HS-5 (cell line): ENCODE measurements around the gene CNTN4.
"Not testable (repeated sequence)": the region's sequence is repeated elsewhere in the genome, so short reads cannot be mapped to it uniquely, and the experiment has no call there.

Experiments used
- DNase-seq: peaks from one replicate; pipeline ENCODE4 v3.0.0-alpha.2; 2012; ENCODE audit warnings: low read depth

The CNTN4 gene

DNA sequence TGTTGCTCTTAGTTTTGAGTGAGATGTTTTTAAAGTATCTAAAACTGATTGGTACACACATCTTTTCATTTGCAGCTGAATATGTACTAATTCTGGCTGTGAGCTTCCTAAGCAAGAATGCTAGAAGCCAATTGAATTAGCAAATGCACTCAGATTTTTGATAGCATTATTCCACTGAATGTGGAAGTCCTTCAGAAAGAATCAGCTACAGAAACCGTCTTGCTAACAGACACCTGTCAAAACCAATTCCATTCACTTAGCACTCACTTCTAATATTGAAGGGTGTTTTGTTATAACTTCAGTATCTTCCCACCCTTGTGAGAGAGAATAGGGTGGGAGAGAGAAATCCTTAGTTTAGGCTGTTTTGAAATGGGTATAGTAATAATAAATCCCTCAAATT is 693.8 kb downstream of the CNTN4 start:
- DNase-seq = no peak

DNA sequence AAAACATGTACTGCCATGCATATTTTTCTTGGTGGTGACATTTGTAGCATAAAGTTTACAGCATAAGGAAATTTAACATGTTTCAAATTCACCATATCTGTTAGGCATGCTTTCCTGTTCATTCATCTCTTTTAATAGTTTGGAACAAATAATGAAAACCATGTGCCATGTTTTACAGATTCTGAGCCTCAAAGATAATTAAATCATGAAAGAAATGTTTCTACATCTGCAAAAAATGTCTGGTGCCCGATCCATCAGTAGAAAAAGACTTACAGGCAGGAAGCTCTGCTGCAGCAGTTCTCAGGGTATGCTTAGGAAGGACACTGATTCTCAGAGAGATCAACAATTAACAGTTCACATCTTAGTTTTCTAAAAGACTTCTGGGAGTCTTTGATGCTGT is 695.3 kb downstream of the CNTN4 start:
- no peak for DNase-seq

- DNase-seq = no peak
Observed at GRCh38 chr3:2802429-2802828, 703.8 kb downstream of the CNTN4 start.

- DNase-seq = no peak
Observed at GRCh38 chr3:2807514-2807913, 708.8 kb downstream of the CNTN4 start.

DNA sequence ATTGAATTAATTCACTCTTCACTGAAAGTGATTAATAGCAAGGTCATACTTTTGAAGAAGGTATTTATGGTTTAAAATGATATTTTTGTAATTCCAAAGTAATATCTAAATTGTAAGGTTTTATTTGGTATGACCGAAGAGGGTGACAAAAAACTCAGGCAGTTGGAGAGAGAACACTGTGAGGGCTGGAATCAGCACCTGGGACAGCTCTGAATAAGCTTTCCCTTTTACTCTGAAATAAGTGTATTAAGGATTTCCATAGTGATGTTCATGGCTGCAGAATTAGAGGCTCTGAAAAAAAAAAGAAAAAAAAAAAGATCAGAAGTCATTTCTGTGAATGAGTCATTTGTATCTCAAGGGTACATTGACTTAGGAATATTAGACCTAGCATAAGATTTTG is 712.1 kb downstream of the CNTN4 start:
- DNase-seq = no peak

DNA sequence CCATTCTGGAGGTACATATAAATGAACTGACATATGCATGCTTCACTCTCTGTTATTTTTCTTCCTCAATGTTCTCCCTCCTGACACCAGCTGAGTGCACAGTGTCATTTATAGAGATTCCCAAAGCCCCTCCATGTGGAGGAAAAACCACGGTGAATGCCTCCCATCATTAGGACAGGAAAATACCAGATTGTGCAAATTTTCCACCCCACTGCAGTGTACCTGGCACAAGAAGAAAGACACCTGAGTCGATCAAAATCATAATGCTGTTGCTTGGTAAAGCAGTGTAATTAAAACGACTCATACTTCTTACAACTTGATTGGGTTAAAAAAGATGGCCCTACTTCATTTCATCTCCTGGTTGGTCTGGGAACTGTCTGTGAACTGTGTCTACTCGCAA is 720.9 kb downstream of the CNTN4 start:
- no peak for DNase-seq

- DNase-seq = not testable (repeated sequence)
Observed at GRCh38 chr3:2820982-2821381, 722.3 kb downstream of the CNTN4 start.

GRCh38 chr3:2822611-2823010 is 723.9 kb downstream of the CNTN4 start:
- no peak for DNase-seq

DNA sequence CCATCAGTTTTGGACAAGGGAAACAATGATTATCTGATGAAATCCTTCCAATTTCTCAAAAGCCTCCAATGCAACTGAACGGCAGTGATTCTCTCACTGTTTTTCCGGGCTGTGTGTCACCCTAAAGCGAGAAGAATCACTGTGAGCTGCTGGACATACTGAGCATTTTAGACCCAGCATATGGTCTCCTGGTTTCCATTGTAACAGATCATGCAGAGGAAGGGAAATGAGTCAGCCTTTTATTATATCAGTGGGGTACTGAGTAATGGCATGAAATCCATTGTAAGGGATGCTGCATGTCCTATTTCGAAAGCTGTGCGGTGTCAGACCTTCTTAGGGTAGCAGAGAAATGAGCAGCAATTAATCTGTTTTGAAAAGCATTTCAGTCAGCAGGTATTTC is 724.4 kb downstream of the CNTN4 start:
- DNase-seq = no peak

DNA sequence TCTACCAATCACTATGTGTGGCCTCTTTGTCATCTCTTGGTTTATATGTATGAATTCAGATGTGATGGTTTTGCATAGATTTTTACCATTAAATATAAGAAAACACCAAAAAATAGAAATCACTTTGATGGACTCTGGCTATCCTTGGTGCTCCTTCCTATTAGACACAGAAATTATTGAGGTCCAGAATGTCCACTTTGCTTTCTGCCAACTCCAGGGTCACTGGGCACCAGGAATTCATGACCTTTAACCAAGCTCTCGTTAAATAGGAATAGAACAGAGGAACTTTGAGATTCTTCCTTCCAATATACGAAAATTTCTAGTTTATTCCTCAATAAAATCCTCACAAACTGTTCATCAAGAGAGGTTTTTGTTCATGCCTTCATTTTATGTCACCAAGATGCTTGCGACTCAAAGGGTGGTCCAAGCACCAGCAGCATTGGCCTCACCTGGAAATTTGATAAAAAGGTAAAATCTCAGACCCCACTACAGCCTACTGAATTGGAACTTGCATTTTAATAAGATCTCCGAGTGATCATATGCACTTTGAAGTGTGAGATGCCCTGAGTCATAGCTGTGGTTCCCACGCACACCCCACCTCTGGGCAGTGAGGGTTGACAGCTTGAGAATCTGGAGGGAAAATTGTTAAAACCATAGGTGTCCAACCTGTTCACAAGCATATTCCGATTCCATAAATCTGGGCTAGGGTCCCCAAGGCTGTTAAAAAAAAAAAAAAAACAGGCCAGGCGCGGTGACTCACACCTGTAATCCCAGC is 725.0 kb downstream of the CNTN4 start:
- no peak for DNase-seq

DNA sequence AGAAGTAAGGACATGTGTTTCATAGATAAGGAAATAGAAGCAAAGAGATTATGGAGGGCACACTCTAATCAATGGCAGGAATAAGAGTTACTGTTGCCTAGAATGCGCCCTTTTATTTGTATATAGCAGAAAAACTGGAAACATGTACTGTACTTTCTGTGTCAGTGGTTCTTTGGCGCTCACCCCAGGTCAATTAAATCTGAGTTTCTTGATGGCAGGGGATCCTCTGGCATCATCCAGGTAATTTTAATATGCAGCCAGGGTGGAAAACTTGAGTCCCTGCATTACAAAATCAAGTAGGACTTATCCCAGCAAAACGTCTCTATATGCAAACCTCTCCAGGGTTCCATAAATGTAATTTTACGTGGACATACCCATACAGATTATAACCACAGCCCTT is 727.4 kb downstream of the CNTN4 start:
- DNase-seq = no peak

- DNase-seq = no peak
Observed at GRCh38 chr3:2826453-2826852, 727.8 kb downstream of the CNTN4 start.

- DNase-seq = no peak
Observed at GRCh38 chr3:2837239-2837638, 738.6 kb downstream of the CNTN4 start.

GRCh38 chr3:2837910-2838309 is 739.2 kb downstream of the CNTN4 start:
- DNase-seq = no peak

- no peak for DNase-seq
Observed at GRCh38 chr3:2838546-2839157, 740.0 kb downstream of the CNTN4 start.

- no peak for DNase-seq
Observed at GRCh38 chr3:2839876-2840275, 741.2 kb downstream of the CNTN4 start.

GRCh38 chr3:2847062-2847841 is 748.6 kb downstream of the CNTN4 start:
- no peak for DNase-seq

DNA sequence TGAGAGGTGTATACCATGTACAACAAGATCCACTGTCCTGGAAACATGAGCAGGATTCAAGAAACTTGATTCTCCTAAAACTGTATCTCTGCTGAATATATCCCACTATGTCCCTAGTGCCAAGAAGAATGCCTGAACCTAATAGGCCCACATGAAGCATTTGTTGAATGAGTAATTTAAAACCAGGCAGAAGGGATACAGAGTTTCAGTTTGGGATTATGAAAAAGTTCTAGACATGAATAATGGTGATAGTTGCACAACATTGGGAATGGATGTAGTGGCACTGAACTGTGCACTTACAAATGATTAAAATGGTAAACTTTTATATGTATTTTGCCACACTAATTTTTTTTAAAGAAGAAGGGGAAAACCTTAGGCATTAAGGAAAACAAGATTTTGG is 750.4 kb downstream of the CNTN4 start:
- DNase-seq = no peak

GRCh38 chr3:2850701-2851100 is 752.0 kb downstream of the CNTN4 start:
- DNase-seq = no peak

DNA sequence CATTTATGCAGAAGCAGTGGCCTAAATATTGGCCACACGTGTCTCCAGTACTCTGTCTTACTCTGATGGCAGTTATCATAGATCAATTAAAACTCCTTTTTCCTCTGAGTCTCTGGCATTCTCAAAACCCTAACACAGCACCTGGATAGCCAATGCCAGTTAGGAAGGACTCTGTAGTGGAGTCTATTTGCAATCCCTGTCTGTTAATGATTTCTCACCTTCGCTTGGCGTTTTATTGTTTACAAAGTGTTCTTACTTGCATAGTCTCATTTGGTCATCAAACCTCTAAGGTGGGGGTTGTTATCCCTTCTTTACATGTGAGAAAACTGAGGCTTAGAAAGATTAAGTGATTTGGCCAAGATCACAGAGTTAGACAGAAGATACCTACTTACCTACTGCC is 752.7 kb downstream of the CNTN4 start:
- no peak for DNase-seq

DNA sequence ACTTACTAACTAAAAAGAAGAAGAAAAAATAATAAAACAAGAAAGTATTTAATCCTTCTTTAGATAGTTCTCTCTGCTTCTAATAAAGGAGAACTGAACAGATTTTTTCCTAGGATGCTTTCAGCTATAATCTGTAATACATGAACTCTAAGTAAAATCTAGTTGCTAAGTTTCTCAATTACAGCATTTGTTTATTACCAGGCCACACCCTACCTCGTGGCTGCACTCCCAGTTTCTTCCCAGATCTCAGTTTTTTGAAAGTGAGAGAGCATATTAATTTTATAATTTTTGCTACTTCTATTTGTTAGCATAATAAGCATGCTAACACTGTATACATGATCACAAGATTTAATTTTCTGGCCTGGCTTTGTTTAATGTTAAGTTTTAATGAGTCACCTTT is 753.2 kb downstream of the CNTN4 start:
- no peak for DNase-seq

GRCh38 chr3:2853651-2854050 is 755.0 kb downstream of the CNTN4 start:
- DNase-seq = no peak
